SU-DHL-6 (cell line): Measurements from ENCODE around the gene CLCF1.

Source experiments
- CTCF ChIP-seq: fragments of 200-600 bp; sonication (generic); IDR thresholded peaks from one replicate; pipeline ENCODE4 v1.5.1; 2017; ENCODE audit warnings: antibody characterized with exemption, mild to moderate bottlenecking, low read length, moderate library complexity; ENCODE audit not compliant: insufficient read depth, poor library complexity, severe bottlenecking
- EZH2phosphoT487 ChIP-seq: fragments of 200-600 bp; sonication (generic), shearing (Covaris generic); conservative IDR thresholded peaks from 2 replicates; pipeline ENCODE4 v1.6.1; 2018; ENCODE audit warnings: mild to moderate bottlenecking, antibody characterized with exemption, low read length, moderate library complexity, mixed read lengths

- no peak for TF ChIP-seq CTCF
- no peak for TF ChIP-seq EZH2phosphoT487
Observed at GRCh38 chr11:67320691-67321090, 52.7 kb downstream of the CLCF1 start.
